Tibial nerve (tissue), 3 donors: Measurements from ENCODE around the gene RP9.

Experiments used
- POLR2A ChIP-seq, 2 donors: fragments of 450-650 bp; IDR thresholded peaks; one replicate each; pipeline ENCODE4 v1.6.1; 2017; ENCODE audit warnings: antibody characterized with exemption in 2 of 2, mild to moderate bottlenecking in 2 of 2, moderate library complexity in 2 of 2
- TF ChIP-seq, protein P1 (sequence below), 5 experiments: fragments of 200-600 bp in 3 of 5; fragments of 450-650 bp in 2 of 5; sonication (generic) in 3 of 5; IDR thresholded peaks; one replicate each; pipeline ENCODE4 v1.5.1; 2016 to 2019; ENCODE audit warnings: antibody characterized with exemption in 5 of 5, mild to moderate bottlenecking in 3 of 5, moderate library complexity in 2 of 5

- TF ChIP-seq, protein P1, sequence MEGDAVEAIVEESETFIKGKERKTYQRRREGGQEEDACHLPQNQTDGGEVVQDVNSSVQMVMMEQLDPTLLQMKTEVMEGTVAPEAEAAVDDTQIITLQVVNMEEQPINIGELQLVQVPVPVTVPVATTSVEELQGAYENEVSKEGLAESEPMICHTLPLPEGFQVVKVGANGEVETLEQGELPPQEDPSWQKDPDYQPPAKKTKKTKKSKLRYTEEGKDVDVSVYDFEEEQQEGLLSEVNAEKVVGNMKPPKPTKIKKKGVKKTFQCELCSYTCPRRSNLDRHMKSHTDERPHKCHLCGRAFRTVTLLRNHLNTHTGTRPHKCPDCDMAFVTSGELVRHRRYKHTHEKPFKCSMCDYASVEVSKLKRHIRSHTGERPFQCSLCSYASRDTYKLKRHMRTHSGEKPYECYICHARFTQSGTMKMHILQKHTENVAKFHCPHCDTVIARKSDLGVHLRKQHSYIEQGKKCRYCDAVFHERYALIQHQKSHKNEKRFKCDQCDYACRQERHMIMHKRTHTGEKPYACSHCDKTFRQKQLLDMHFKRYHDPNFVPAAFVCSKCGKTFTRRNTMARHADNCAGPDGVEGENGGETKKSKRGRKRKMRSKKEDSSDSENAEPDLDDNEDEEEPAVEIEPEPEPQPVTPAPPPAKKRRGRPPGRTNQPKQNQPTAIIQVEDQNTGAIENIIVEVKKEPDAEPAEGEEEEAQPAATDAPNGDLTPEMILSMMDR (IDR thresholded peaks at IDR 0.05) = no peak
- no peak for TF ChIP-seq POLR2A (IDR thresholded peaks at IDR 0.05)
Measured at GRCh38 chr7:33108554-33109004, 625 bp downstream of the RP9 start.
